GM12873 (cell line): Measurements from ENCODE around the gene TPCN2.
A peak's percentile ranks its signal among the peaks of the same experiment; 100 is the strongest.

Experiments used
- TF ChIP-seq, protein P1 (sequence below): IDR thresholded peaks from 2 replicates; pipeline ENCODE4 v1.5.1; 2012; ENCODE audit warnings: low read depth, mild to moderate bottlenecking, moderate library complexity, low read length, control low read depth; ENCODE audit not compliant: insufficient read depth; ENCODE audit errors: missing control alignments

Gene TPCN2

DNA sequence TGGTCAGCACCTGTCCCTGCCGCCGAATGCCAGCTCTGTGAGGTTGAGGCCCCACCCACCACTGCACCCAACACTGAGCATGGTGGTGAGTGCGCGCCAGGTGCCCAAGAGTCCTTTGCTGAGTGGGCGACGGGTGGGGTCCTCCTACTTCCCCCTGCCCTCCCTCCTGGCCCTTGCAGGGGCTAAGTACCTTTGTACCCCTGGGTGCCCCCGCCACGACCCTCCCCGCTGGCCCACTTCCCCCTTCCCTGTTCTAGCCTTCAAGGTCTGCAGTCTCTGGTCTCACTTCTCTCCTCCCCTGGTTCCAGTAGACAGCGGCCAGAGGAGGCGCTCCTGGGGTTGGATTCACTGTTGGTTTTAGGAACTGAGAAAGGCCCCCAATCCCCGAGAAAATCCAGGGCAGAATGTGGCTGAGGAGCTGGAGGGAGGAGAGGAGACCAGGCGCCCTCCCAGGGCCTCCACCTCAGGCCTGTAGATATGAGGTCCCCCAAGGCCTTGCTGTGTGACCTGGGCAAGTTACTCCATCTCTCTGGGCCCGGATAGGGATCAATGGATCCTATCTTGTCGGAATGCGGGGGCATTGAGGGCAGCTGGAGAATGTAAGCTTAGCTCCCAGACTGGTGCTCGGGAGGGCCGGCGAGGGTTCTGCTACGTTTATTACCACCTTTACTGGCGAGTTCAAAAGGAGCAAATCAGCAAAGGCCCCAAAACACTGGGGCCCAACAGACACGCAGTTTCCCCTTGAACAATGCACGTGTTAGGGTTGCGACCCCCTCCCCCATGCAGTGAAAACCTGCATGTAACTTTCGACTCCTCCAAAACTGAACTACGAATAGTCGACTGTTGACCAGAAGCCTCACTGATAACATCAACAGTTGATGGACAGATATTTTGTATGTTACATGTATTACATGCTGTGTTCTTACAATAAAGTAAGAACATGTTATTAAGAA lies 75.1 kb downstream of the TPCN2 start:
- TF ChIP-seq, protein P1, sequence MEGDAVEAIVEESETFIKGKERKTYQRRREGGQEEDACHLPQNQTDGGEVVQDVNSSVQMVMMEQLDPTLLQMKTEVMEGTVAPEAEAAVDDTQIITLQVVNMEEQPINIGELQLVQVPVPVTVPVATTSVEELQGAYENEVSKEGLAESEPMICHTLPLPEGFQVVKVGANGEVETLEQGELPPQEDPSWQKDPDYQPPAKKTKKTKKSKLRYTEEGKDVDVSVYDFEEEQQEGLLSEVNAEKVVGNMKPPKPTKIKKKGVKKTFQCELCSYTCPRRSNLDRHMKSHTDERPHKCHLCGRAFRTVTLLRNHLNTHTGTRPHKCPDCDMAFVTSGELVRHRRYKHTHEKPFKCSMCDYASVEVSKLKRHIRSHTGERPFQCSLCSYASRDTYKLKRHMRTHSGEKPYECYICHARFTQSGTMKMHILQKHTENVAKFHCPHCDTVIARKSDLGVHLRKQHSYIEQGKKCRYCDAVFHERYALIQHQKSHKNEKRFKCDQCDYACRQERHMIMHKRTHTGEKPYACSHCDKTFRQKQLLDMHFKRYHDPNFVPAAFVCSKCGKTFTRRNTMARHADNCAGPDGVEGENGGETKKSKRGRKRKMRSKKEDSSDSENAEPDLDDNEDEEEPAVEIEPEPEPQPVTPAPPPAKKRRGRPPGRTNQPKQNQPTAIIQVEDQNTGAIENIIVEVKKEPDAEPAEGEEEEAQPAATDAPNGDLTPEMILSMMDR, result peak; percentile 27

DNA sequence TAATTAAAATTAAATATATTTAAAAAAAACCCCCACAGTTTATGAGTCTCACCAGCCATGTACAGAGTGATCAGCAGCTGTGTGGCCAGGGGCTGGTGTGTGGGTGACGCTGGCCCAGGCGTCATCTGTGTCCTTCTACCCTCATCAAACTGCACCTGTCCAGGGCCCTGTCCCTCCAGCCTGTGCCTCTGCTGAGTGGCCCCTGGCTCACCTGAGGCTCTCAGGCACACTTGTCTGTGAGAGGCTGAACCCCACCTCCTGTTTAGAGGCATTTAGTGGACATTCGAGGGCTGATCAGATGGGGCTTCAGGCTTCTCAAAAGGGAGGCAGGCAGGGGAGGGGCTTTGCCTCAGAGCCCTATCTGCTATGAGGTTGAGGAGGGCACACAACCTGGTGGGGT lies 77.1 kb downstream of the TPCN2 start:
- TF ChIP-seq, protein P1, result no peak

DNA sequence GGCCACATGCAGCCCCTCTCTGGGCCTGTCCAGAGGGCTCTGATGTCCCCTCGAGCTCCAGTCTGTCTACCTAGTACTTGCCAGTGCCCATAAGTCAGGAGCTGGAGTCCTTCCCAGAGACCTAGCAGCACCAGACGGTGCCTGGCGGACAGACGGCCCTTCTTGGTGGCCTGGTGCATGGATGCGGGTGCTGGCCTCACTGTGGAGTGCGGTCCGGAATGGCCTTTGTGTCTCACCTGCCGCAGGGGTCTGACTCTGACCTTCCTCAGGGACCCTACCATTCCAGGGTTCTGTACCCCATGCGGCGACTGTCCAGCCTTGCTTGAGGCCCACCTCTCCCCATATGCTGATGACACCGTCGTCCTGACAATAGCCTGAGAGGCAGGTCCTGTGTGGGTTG lies 77.6 kb downstream of the TPCN2 start:
- TF ChIP-seq, protein P1, result no peak

DNA sequence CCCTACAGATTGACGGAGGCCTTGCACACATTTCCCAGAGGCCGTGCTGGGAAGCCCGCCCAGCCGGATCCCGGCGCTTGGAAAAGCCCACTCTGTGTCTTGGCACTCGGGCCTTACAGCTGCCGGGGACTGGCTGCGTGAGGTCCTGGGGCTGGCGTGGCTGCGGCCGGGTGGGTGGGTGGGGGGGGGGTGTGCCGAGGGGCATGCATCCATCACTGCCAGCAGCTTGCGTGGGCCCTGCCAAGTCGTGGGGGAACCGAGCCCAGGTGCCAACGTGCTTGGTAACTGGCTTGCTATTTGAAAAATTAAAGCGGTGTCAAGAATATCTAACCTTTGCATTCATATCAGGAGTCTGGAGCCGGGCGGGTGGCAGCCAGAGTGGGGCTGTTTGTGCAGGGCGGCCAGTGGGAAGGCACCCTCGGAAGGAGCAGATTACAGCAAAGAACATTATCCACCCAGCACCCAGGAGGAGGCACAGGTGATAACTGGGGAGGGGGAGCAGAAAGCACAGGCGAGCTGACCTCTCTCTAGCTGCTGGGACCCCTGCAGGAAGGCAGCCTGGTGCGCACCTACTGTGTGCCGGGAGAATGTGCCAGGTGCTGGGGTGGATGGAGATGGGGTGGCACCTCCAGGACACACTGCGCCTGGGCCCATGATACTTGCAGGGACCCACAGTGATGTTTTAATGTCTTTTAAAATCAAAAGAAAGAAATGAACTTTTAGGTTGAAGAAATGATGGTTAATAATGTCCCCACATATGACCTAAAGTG lies 78.5 kb downstream of the TPCN2 start:
- TF ChIP-seq, protein P1, result no peak

DNA sequence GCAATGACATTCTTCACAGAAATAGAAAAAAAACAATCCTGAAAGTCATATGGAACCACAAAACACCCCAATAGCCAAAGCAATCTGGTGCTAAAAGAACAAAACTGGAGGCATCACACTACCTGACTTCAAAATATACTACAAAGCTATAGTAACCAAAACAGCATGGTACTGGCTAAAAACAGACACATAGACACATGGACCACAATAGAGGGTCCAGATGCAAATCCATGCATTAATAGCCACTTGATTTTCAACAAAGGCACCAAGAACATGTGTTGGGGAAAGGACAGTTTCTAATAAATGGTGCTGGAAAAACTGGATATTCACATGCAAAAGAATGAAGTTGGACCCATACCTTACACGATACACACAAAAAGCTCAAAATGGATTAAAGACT lies 79.2 kb downstream of the TPCN2 start:
- TF ChIP-seq, protein P1, result no peak

DNA sequence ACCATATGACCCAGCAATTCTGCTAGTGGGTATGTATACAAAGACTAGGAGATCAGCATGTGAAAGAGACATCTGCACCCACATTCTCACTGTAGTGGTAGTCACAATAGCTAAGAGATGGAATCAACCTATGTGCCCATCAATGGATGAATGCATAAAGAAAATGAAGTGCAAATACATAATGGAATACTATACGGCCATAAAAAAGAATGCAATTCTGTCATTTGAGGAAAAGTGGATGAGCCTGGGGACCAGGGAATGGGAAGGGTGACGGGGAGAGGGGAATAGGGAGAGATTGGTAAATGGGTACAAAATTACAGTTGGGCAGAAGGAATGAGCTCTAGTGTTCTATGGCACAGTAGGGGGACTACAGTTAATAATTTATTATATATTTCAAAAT lies 80.3 kb downstream of the TPCN2 start:
- TF ChIP-seq, protein P1, result no peak

DNA sequence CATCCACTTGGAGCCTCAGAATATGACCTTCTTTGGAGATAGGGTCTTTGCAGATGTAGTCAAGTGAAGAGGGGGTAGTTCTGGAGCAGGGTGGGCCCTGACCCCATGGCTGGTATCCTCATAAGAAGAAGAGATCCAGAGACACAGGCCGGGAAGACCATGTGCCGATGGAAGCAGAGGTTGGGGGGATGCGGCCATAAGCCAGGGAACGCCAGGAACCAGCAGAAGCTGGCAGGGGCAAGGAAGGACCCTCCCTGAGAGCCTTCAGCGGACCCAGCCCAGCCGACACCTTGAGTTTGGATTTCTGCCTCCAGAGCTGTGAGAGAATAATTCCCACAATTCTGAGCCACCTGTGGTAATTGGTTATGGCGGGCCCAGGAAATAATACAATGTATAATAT lies 80.9 kb downstream of the TPCN2 start:
- TF ChIP-seq, protein P1, result no peak
